H1 (cell line): ENCODE measurements around the gene RAMP1. TPM values are rescaled to one million over a fixed set of nuclear protein-coding genes. Genes with fewer than 3 reads are reported as not detected.

Experiments used
- CTCF ChIA-PET: fragments of 300-600 bp; sonication (Branson Sonifier 250); formaldehyde crosslinking; loops from one replicate; lab custom pipeline; 2021; ENCODE audit not compliant: partially characterized antibody; lab: Charles Lee
- POLR2A ChIA-PET: fragments of 300-600 bp; sonication (Branson Sonifier 250); formaldehyde crosslinking; loops from one replicate; lab custom pipeline; 2021; ENCODE audit warnings: inconsistent platforms; ENCODE audit not compliant: partially characterized antibody; lab: Charles Lee
- DNase-seq, 2 experiments: peaks; one replicate each; pipeline versions ENCODE4 v3.0.0 to v3.0.0-alpha.2; 2010 to 2022; ENCODE audit warnings: low spot score in 2 of 2, low read depth in 1 of 2, mixed read lengths in 1 of 2
- FAIRE-seq: peaks from 2 replicates; lab custom pipeline; 2011; peaks lifted over from hg19 to GRCh38; lab: Jason Lieb, UNC
- H2AFZ ChIP-seq: 2 replicates; pipeline ENCODE4 v1.8.1; 2012; ENCODE audit warnings: low read length, inconsistent platforms
- H2AK5ac ChIP-seq: 2 replicates; pipeline ENCODE4 v1.6.1; 2013; ENCODE audit warnings: low read depth, low read length
- H2BK120ac ChIP-seq: replicated peaks from 2 replicates; pipeline ENCODE3; 2013; ENCODE audit warnings: low read depth, low read length, inconsistent platforms
- H2BK12ac ChIP-seq: 2 replicates; pipeline ENCODE4 v1.6.1; 2013; ENCODE audit warnings: low read depth, low read length
- H2BK15ac ChIP-seq: 2 replicates; pipeline ENCODE4 v1.6.1; 2013; ENCODE audit warnings: low read length
- H2BK20ac ChIP-seq: 2 replicates; pipeline ENCODE4 v1.6.1; 2013; ENCODE audit warnings: low read length
- H2BK5ac ChIP-seq: 2 replicates; pipeline ENCODE4 v1.6.1; 2013; ENCODE audit warnings: low read depth, low read length
- H3K14ac ChIP-seq: 2 replicates; pipeline ENCODE4 v1.6.1; 2013; ENCODE audit warnings: inconsistent platforms; ENCODE audit not compliant: insufficient read length
- H3K18ac ChIP-seq: 2 replicates; pipeline ENCODE4 v1.6.1; 2013; ENCODE audit warnings: low read length; ENCODE audit errors: extremely low read depth
- H3K23ac ChIP-seq: 2 replicates; pipeline ENCODE4 v1.6.1; 2013; ENCODE audit warnings: inconsistent platforms; ENCODE audit not compliant: insufficient read length
- H3K23me2 ChIP-seq: 2 replicates; pipeline ENCODE4 v1.6.1; 2013; ENCODE audit warnings: low read depth, low read length
- H3K27ac ChIP-seq: 2 replicates; pipeline ENCODE4 v1.6.1; 2011; ENCODE audit warnings: low read depth, low read length, inconsistent platforms
- H3K27me3 ChIP-seq, 4 experiments: replicated peaks in 1 of 4; 1 replicate in 1 of 4; 2 replicates in 3 of 4; pipeline versions ENCODE4 v1.6.1 to v1.8.1; 2011 to 2013; ENCODE audit warnings: low read length in 3 of 4, mild to moderate bottlenecking in 3 of 4, inconsistent platforms in 2 of 4, mixed read lengths in 2 of 4, moderate library complexity in 1 of 4; ENCODE audit not compliant: control insufficient read depth in 3 of 4, insufficient read depth in 3 of 4; ENCODE audit errors: extremely low read depth in 1 of 4
- H3K36me3 ChIP-seq, 4 experiments: 2 replicates each; pipeline versions ENCODE4 v1.6.1 to v1.8.1; 2011 to 2013; ENCODE audit warnings: mild to moderate bottlenecking in 4 of 4, low read length in 3 of 4, moderate library complexity in 2 of 4, control low read depth in 1 of 4, inconsistent platforms in 1 of 4; ENCODE audit not compliant: insufficient read depth in 4 of 4, control insufficient read depth in 2 of 4
- H3K4ac ChIP-seq: replicated peaks from 2 replicates; pipeline ENCODE3; 2013; ENCODE audit warnings: low read length, low read depth, mixed read lengths, inconsistent platforms; ENCODE audit not compliant: insufficient read length
- H3K4me1 ChIP-seq, 4 experiments: replicated peaks in 1 of 4; 1 replicate in 1 of 4; 2 replicates in 3 of 4; pipeline versions ENCODE4 v1.6.1 to v1.8.1; 2011 to 2013; ENCODE audit warnings: low read length in 3 of 4, inconsistent platforms in 2 of 4, mixed read lengths in 1 of 4; ENCODE audit not compliant: insufficient read depth in 4 of 4, control insufficient read depth in 3 of 4
- H3K4me2 ChIP-seq, 2 experiments: 2 replicates each; pipeline versions ENCODE4 v1.6.1 to v1.8.1; 2011 to 2013; ENCODE audit warnings: low read depth in 2 of 2, low read length in 2 of 2, control low read depth in 1 of 2, inconsistent platforms in 1 of 2, mild to moderate bottlenecking in 1 of 2; ENCODE audit not compliant: insufficient read depth in 1 of 2
- H3K4me3 ChIP-seq, 4 experiments: fragments of 200-600, 300-600 bp in 1 of 4; sonication (generic), shearing (Covaris generic), sonication (Bioruptor Twin) in 1 of 4; 2 replicates each; pipeline versions ENCODE4 v1.5.1 to v1.8.1; 2011 to 2016; ENCODE audit warnings: low read length in 4 of 4, low read depth in 3 of 4, control low read depth in 2 of 4, inconsistent platforms in 2 of 4, mild to moderate bottlenecking in 2 of 4, mixed read lengths in 1 of 4, moderate library complexity in 1 of 4; ENCODE audit not compliant: insufficient read depth in 2 of 4; ENCODE audit errors: extremely low read depth in 1 of 4
- H3K56ac ChIP-seq: replicated peaks from 2 replicates; pipeline ENCODE3; 2013; ENCODE audit warnings: low read depth, mild to moderate bottlenecking, mixed read lengths, low read length, inconsistent platforms; ENCODE audit not compliant: insufficient read length
- H3K79me1 ChIP-seq: 2 replicates; pipeline ENCODE4 v1.6.1; 2013; ENCODE audit warnings: low read depth, low read length, control low read depth
- H3K79me2 ChIP-seq, 2 experiments: 2 replicates each; pipeline versions ENCODE4 v1.6.1 to v1.8.1; 2012 to 2013; ENCODE audit warnings: low read length in 2 of 2, mild to moderate bottlenecking in 2 of 2, inconsistent platforms in 1 of 2; ENCODE audit not compliant: insufficient read depth in 2 of 2, control insufficient read depth in 1 of 2
- H3K9ac ChIP-seq, 4 experiments: replicated peaks in 1 of 4; 1 replicate in 1 of 4; 2 replicates in 3 of 4; pipeline versions ENCODE4 v1.6.1 to v1.8.1; 2011 to 2013; ENCODE audit warnings: low read depth in 3 of 4, low read length in 3 of 4, control low read depth in 2 of 4, mild to moderate bottlenecking in 2 of 4, moderate library complexity in 2 of 4, inconsistent platforms in 1 of 4; ENCODE audit errors: extremely low read depth in 1 of 4
- H3K9me3 ChIP-seq, 2 experiments: 2 replicates each; pipeline versions ENCODE4 v1.6.1 to v1.8.1; 2012 to 2013; ENCODE audit warnings: mild to moderate bottlenecking in 2 of 2, moderate library complexity in 2 of 2, control low read depth in 1 of 2, inconsistent platforms in 1 of 2, low read depth in 1 of 2, low read length in 1 of 2, mixed read lengths in 1 of 2; ENCODE audit not compliant: insufficient read depth in 2 of 2
- H4K20me1 ChIP-seq, 2 experiments: replicated peaks in 1 of 2; 2 replicates each; pipeline versions ENCODE3 to v1.8.1; 2011 to 2013; ENCODE audit warnings: inconsistent platforms in 2 of 2, low read length in 2 of 2, mild to moderate bottlenecking in 1 of 2; ENCODE audit not compliant: insufficient read depth in 2 of 2, control insufficient read depth in 1 of 2
- H4K5ac ChIP-seq: 2 replicates; pipeline ENCODE4 v1.6.1; 2013; ENCODE audit warnings: low read length, low read depth, mixed read lengths, inconsistent platforms; ENCODE audit not compliant: insufficient read length
- H4K8ac ChIP-seq: 2 replicates; pipeline ENCODE4 v1.8.0; 2013; ENCODE audit warnings: mild to moderate bottlenecking, moderate library complexity, low read length, inconsistent platforms; ENCODE audit not compliant: insufficient read depth; ENCODE audit errors: extremely low read depth
- H4K91ac ChIP-seq: replicated peaks from 2 replicates; pipeline ENCODE3; 2013; ENCODE audit warnings: low read length, mixed read lengths, inconsistent platforms; ENCODE audit not compliant: insufficient read length
- CEBPB ChIP-seq: IDR thresholded peaks from 2 replicates; pipeline ENCODE4 v1.6.1; 2012; ENCODE audit warnings: low read depth, low read length
- CREB1 ChIP-seq: IDR thresholded peaks from 2 replicates; pipeline ENCODE4 v1.6.1; 2012; ENCODE audit warnings: inconsistent platforms
- WGBS, 2 experiments: shearing (Covaris generic) in 1 of 2; methylation state at CpG; one replicate each; pipeline versions ENCODE4 v1.1.6 to v1.1.7; 2013 to 2015; ENCODE audit warnings: low lambda C conversion rate in 2 of 2, mixed read lengths in 2 of 2, inconsistent platforms in 1 of 2, low coverage in 1 of 2, missing lambda C conversion rate in 1 of 2; ENCODE audit not compliant: insufficient replicate concordance in 2 of 2, insufficient coverage in 1 of 2, insufficient read length in 1 of 2; ENCODE audit errors: extremely low coverage in 1 of 2, missing lambda C conversion rate in 1 of 2; 5-methylcytosine and 5-hydroxymethylcytosine counted together
- polyA plus RNA-seq, 7 experiments: library from polyadenylated mRNA; depleted of rRNA in 3 of 7; stranded (reverse) in 5 of 7; unstranded in 2 of 7; fragments of >200 nt in 5 of 7; fragments of 200-250 nt in 2 of 7; gene quantifications; 1 replicate in 5 of 7; 2 replicates in 1 of 7; 4 replicates in 1 of 7; pipeline versions ENCODE4 v1.2.1 to v1.2.3, GENCODE V29; 2011 to 2013; ENCODE audit warnings: missing spikeins in 2 of 7, mixed read lengths in 2 of 7
- total RNA-seq: library from RNA; stranded (reverse); fragmentation: NEBNext Ultra II Directional; extraction: Animal tissue kit (Norgen Biotek cat#: 25700); gene quantifications from 2 replicates; pipeline ENCODE4 v1.2.1, GENCODE V29; 2021

The RAMP1 gene
- total and polyA plus RNA-seq, 2 of the 8 experiments (the other 6 are each of a cell fraction or from before 2014, with no cell fraction given), result 0.65 to 4.3 TPM

GRCh38 chr2:237892984-237893595 is 33.7 kb downstream of the RAMP1 start:
- no peak overlapping the region for H4K91ac ChIP-seq
- H2BK5ac ChIP-seq, result no peak overlapping the region
- no peak for TF ChIP-seq CREB1
- TF ChIP-seq CEBPB, result no peak
- FAIRE-seq (no peak), DNase-seq (no peak)
- no peak overlapping the region for H3K56ac ChIP-seq
- no peaks in the 10 kb centered on the region for H3K36me3 ChIP-seq
- H4K20me1 ChIP-seq, result no peaks in the 10 kb centered on the region
- CTCF ChIA-PET, result interaction anchor here (0.6 to 1.3 kb wide), 3 partner anchors 17 to 300 kb away, joined by 3 read pairs; no protein-coding TSS in a partner anchor
- H2AFZ ChIP-seq, result no peak overlapping the region
- POLR2A ChIA-PET, result interaction anchor here (1.1 kb wide), 1 partner anchor 28 kb away, joined by 3 read pairs; no protein-coding TSS in a partner anchor
- no peak overlapping the region for H3K4me3 ChIP-seq
- H3K14ac ChIP-seq, result no peak overlapping the region
- no peak overlapping the region for H2BK15ac ChIP-seq
- no peak overlapping the region for H2BK20ac ChIP-seq
- H3K27ac ChIP-seq, result no peak overlapping the region
- no peaks in the 10 kb centered on the region for H3K9me3 ChIP-seq
- H3K27me3 ChIP-seq, result no peaks in the 10 kb centered on the region
- no peak overlapping the region for H3K9ac ChIP-seq
- no peak overlapping the region for H4K5ac ChIP-seq
- no peaks in the 10 kb centered on the region for H3K23me2 ChIP-seq
- H3K18ac ChIP-seq, result no peak overlapping the region
- H3K79me2 ChIP-seq, result no peaks in the 10 kb centered on the region
- no peaks in the 10 kb centered on the region for H3K79me1 ChIP-seq
- WGBS, 2 experiments, result 93% methylated on average over 9 of the region's 9 CpGs; no CpG with 5 or more reads in 1 of the 2 experiments
- no peak overlapping the region for H3K4me2 ChIP-seq
- H3K23ac ChIP-seq, result no peak overlapping the region
- no peak overlapping the region for H3K4ac ChIP-seq
- H3K4me1 ChIP-seq, result no peaks in the 10 kb centered on the region; a peak in 2 of 7 replicates
- no peak overlapping the region for H4K8ac ChIP-seq
- H2BK120ac ChIP-seq, result no peak overlapping the region
- no peak overlapping the region for H2AK5ac ChIP-seq
- no peak overlapping the region for H2BK12ac ChIP-seq
